GM23338 (cell line): ENCODE measurements around the gene COPS7B. TPM values are rescaled to one million over a fixed set of nuclear protein-coding genes. Genes with fewer than 3 reads are reported as not detected.

ENCODE experiments used
- ATAC-seq: fragments of 200-7000 bp; cut with Tn5 transposase; 3 replicates; pipeline ENCODE4 v1.9.1; 2020
- DNase-seq: peaks from one replicate; pipeline ENCODE4 v3.0.0-alpha.2; 2015; ENCODE audit warnings: low spot score
- H2AFZ ChIP-seq: fragments of 200-600 bp; sonication (generic); 2 replicates; pipeline ENCODE4 v1.8.0; 2016; ENCODE audit warnings: antibody characterized with exemption, mild to moderate bottlenecking, moderate library complexity
- H3F3A ChIP-seq: fragments of 200-600 bp; sonication (generic); replicated peaks from 2 replicates; pipeline ENCODE4 v1.8.0; 2017; ENCODE audit warnings: antibody characterized with exemption, mixed run types, low read depth
- H3K27ac ChIP-seq: fragments of 200-600 bp; sonication (generic); 2 replicates; pipeline ENCODE4 v1.6.1; 2016; ENCODE audit warnings: low read depth
- H3K27me3 ChIP-seq: fragments of 200-600 bp; sonication (generic); 2 replicates; pipeline ENCODE4 v1.8.0; 2016; ENCODE audit warnings: mild to moderate bottlenecking, mixed run types, moderate library complexity; ENCODE audit not compliant: insufficient read depth
- H3K36me3 ChIP-seq: fragments of 200-600 bp; sonication (generic); 2 replicates; pipeline ENCODE4 v1.8.0; 2016; ENCODE audit warnings: mild to moderate bottlenecking; ENCODE audit not compliant: insufficient read depth
- H3K4me1 ChIP-seq: fragments of 200-600 bp; sonication (generic); 2 replicates; pipeline ENCODE4 v1.8.0; 2016; ENCODE audit warnings: mild to moderate bottlenecking, moderate library complexity; ENCODE audit not compliant: insufficient read depth
- H3K4me2 ChIP-seq: fragments of 200-600 bp; sonication (generic); 2 replicates; pipeline ENCODE4 v1.7.1; 2017; ENCODE audit warnings: mixed run types
- H3K4me3 ChIP-seq: fragments of 200-600 bp; sonication (generic); 2 replicates; pipeline ENCODE4 v1.6.1; 2016; ENCODE audit warnings: mixed run types
- H3K79me2 ChIP-seq: fragments of 200-600 bp; sonication (generic); replicated peaks from 2 replicates; pipeline ENCODE4 v1.8.0; 2017; ENCODE audit warnings: mild to moderate bottlenecking; ENCODE audit not compliant: insufficient read depth
- H3K9me2 ChIP-seq: fragments of 200-600 bp; sonication (generic); 2 replicates; pipeline ENCODE4 v1.8.0; 2017; ENCODE audit not compliant: insufficient read depth
- H4K20me1 ChIP-seq: fragments of 200-600 bp; sonication (generic); replicated peaks from 2 replicates; pipeline ENCODE4 v1.8.0; 2017; ENCODE audit warnings: mild to moderate bottlenecking; ENCODE audit not compliant: insufficient read depth
- H3K27ac Mint-ChIP-seq: 2 replicates; pipeline ENCODE4 v1.8.0; 2020; ENCODE audit warnings: inconsistent platforms, mild to moderate bottlenecking, moderate library complexity, mixed read lengths
- H3K27me3 Mint-ChIP-seq: 3 replicates; pipeline ENCODE4 v1.8.0; 2022; ENCODE audit warnings: low read depth, mild to moderate bottlenecking, moderate library complexity, mixed read lengths, inconsistent platforms; ENCODE audit not compliant: insufficient read depth, poor library complexity
- H3K36me3 Mint-ChIP-seq: 3 replicates; pipeline ENCODE4 v1.8.0; 2021; ENCODE audit warnings: low read depth, mild to moderate bottlenecking, inconsistent platforms, moderate library complexity, mixed read lengths
- H3K4me1 Mint-ChIP-seq: 3 replicates; pipeline ENCODE4 v1.8.0; 2020; ENCODE audit warnings: mild to moderate bottlenecking, inconsistent platforms, mixed read lengths
- H3K4me3 Mint-ChIP-seq: 3 replicates; pipeline ENCODE4 v1.8.0; 2021; ENCODE audit warnings: moderate library complexity, mild to moderate bottlenecking, inconsistent platforms, mixed read lengths
- H3K9me3 Mint-ChIP-seq: 3 replicates; pipeline ENCODE4 v1.8.0; 2020; ENCODE audit warnings: moderate library complexity, mild to moderate bottlenecking, inconsistent platforms, mixed read lengths
- CREB1 ChIP-seq: fragments of 250-450 bp; sonication (Bioruptor Pico); IDR thresholded peaks from 2 replicates; pipeline ENCODE4 v1.5.0; 2020; ENCODE audit warnings: low read depth, mild to moderate bottlenecking, moderate library complexity
- EZH2 ChIP-seq: fragments of 200-600 bp; sonication (generic); IDR thresholded peaks from one replicate; pipeline ENCODE4 v1.8.0; 2017; ENCODE audit warnings: antibody characterized with exemption, mild to moderate bottlenecking, low read depth; ENCODE audit not compliant: unreplicated experiment
- JUNB ChIP-seq: IDR thresholded peaks from one replicate; pipeline ENCODE4 v1.6.1; 2016; ENCODE audit warnings: antibody characterized with exemption; ENCODE audit not compliant: unreplicated experiment
- POLR2AphosphoS5 ChIP-seq: IDR thresholded peaks from 2 replicates; pipeline ENCODE4 v1.6.1; 2016; ENCODE audit warnings: antibody characterized with exemption, low read depth
- STAT1 ChIP-seq: IDR thresholded peaks from one replicate; pipeline ENCODE4 v1.6.1; 2016; ENCODE audit warnings: antibody characterized with exemption; ENCODE audit not compliant: unreplicated experiment
- ZNF114 ChIP-seq: fragments of 250-450 bp; sonication (Bioruptor Pico); IDR thresholded peaks from 2 replicates; pipeline ENCODE4 v1.5.0; 2020; ENCODE audit warnings: mild to moderate bottlenecking, moderate library complexity
- polyA plus RNA-seq: library from polyadenylated mRNA; unstranded; fragments of >200 nt; fragmentation: Nextera tagmentation; extraction: Ambion mirVana; gene quantifications from 2 replicates; pipeline ENCODE4 v1.2.1, GENCODE V29; 2016
- total RNA-seq: library from RNA; depleted of rRNA; stranded (reverse); fragments of >200 nt; shearing (Covaris generic); gene quantifications from 2 replicates; pipeline ENCODE4 v1.2.3, GENCODE V29; 2014
- TF ChIP-seq, protein P1 (sequence below): IDR thresholded peaks from one replicate; pipeline ENCODE4 v1.6.1; 2018; ENCODE audit warnings: antibody characterized with exemption; ENCODE audit not compliant: unreplicated experiment
- TF ChIP-seq, protein P2 (sequence below), 2 experiments: fragments of 200-600 bp in 1 of 2; sonication (generic) in 1 of 2; conservative IDR thresholded peaks; 2 replicates each; pipeline versions ENCODE4 v1.5.1 to v1.6.1; 2016 to 2017; ENCODE audit warnings: antibody characterized with exemption in 2 of 2, low read depth in 2 of 2, mild to moderate bottlenecking in 2 of 2, moderate library complexity in 1 of 2

The COPS7B gene
- total and polyA plus RNA-seq, 2 experiments from 2014 or later, result 40.9 to 63.7 TPM

DNA sequence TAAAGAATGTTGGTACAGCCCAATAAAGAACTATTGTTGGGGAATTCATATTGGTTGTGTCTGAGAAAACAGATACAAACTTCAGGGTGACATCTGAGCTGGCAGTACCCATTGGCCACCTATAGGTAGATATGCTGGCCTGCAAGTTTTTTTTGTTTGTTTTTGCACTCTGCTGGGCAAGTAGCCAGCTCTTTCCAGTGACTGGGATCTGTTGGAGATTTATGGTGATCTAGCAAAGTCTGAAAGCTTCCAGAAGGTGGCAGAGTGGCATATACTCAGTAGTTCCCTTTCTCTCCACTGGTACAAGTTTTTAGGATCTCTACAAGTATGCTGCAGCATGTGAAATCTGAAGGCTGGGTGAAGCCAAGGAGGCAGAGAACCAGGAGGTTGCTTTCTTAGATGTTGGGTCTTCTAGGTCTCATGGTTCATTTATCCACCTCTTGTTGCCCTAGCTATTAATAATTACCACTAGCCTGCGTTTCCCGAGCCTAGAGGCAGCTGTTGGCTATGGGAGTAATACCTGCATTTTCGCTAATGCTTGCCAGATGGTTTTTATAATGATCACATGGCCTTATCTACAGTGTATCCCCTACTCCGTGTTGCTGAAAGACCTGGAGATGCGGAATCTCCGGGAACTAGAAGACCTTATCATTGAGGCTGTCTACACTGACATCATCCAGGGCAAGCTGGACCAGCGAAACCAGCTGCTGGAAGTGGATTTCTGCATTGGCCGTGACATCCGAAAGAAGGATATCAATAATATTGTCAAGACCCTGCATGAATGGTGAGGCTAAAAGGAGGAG, 9.5 kb downstream of the COPS7B start:
- no peak overlapping the region for H3K27ac Mint-ChIP-seq
- Histone ChIP-seq H3F3A (0 out of 2 replicates have a peak, but pooled peaks cover 4% of the 10 kb centered on the region), H3K9me2 (no peaks in the 10 kb centered on the region), H3K36me3 (peaks cover 18% of the 10 kb centered on the region), H2AFZ (no peak overlapping the region), H3K79me2 (peaks cover 34% of the 10 kb centered on the region), H3K27me3 (no peaks in the 10 kb centered on the region), H3K4me3 (no peak overlapping the region), H3K4me1 (no peaks in the 10 kb centered on the region), H4K20me1 (peaks cover 8% of the 10 kb centered on the region), H3K4me2 (no peak overlapping the region), H3K27ac (0 out of 2 replicates have a peak overlapping the region, but pooled peaks have one; percentile 9)
- no peaks in the 10 kb centered on the region for H3K9me3 Mint-ChIP-seq
- H3K4me1 Mint-ChIP-seq, result no peaks in the 10 kb centered on the region
- H3K27me3 Mint-ChIP-seq, result peaks cover 2% of the 10 kb centered on the region
- TF ChIP-seq ZNF114 (CRISPR knock-in tag) (no peak), STAT1 (no peak), JUNB (no peak), EZH2 (no peak)
- TF ChIP-seq, protein P1, sequence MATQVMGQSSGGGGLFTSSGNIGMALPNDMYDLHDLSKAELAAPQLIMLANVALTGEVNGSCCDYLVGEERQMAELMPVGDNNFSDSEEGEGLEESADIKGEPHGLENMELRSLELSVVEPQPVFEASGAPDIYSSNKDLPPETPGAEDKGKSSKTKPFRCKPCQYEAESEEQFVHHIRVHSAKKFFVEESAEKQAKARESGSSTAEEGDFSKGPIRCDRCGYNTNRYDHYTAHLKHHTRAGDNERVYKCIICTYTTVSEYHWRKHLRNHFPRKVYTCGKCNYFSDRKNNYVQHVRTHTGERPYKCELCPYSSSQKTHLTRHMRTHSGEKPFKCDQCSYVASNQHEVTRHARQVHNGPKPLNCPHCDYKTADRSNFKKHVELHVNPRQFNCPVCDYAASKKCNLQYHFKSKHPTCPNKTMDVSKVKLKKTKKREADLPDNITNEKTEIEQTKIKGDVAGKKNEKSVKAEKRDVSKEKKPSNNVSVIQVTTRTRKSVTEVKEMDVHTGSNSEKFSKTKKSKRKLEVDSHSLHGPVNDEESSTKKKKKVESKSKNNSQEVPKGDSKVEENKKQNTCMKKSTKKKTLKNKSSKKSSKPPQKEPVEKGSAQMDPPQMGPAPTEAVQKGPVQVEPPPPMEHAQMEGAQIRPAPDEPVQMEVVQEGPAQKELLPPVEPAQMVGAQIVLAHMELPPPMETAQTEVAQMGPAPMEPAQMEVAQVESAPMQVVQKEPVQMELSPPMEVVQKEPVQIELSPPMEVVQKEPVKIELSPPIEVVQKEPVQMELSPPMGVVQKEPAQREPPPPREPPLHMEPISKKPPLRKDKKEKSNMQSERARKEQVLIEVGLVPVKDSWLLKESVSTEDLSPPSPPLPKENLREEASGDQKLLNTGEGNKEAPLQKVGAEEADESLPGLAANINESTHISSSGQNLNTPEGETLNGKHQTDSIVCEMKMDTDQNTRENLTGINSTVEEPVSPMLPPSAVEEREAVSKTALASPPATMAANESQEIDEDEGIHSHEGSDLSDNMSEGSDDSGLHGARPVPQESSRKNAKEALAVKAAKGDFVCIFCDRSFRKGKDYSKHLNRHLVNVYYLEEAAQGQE, result no peak
- TF ChIP-seq, protein P2, sequence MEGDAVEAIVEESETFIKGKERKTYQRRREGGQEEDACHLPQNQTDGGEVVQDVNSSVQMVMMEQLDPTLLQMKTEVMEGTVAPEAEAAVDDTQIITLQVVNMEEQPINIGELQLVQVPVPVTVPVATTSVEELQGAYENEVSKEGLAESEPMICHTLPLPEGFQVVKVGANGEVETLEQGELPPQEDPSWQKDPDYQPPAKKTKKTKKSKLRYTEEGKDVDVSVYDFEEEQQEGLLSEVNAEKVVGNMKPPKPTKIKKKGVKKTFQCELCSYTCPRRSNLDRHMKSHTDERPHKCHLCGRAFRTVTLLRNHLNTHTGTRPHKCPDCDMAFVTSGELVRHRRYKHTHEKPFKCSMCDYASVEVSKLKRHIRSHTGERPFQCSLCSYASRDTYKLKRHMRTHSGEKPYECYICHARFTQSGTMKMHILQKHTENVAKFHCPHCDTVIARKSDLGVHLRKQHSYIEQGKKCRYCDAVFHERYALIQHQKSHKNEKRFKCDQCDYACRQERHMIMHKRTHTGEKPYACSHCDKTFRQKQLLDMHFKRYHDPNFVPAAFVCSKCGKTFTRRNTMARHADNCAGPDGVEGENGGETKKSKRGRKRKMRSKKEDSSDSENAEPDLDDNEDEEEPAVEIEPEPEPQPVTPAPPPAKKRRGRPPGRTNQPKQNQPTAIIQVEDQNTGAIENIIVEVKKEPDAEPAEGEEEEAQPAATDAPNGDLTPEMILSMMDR (conservative IDR thresholded peaks at IDR 0.05; ENCODE audit: low read depth in 2 of 2), result peak; percentile 18 to 40; a peak in 3 of 4 replicates
- ATAC-seq (peak; percentile 64), DNase-seq (peak; percentile 56)
- H3K36me3 Mint-ChIP-seq, result peaks cover 53% of the 10 kb centered on the region
- H3K4me3 Mint-ChIP-seq, result no peak overlapping the region

DNA sequence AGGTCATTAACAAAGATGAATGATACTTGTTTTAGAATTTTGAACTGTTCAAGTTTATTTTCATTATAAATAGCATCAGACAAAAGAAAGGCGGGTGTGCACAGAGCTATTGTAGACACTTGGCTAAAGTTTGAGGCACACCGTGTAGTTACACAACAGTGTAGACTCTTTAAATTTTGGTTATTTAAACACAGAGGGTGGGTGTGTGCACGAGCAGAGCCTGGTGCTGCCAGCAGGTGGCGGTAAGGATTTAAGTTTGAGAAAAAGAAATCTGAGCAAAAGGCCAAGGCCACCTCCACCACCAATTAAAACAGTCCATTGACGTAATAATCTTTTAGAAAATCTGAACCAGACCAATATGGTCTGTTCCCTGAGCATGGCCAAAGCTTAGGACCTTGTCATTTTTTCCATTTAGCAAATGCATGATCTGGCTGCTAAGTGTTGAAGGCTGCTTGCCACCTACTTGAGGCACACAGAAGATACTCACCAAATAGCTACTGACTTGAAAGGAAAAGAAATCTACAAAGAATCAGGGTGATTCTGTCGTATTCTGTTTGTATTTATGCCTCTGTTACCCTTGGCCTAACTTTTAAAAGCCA, 14.3 kb downstream of the COPS7B start:
- Histone ChIP-seq H2AFZ (no peak overlapping the region), H3K4me1 (0 out of 2 replicates have a peak, but pooled peaks cover 4% of the 10 kb centered on the region), H3K36me3 (peaks cover 23% of the 10 kb centered on the region; the same call in 1 of the 2 replicates), H4K20me1 (peaks cover 28% of the 10 kb centered on the region), H3K9me2 (no peaks in the 10 kb centered on the region), H3K4me3 (no peak overlapping the region), H3K4me2 (no peak overlapping the region), H3K27ac (no peak overlapping the region), H3K79me2 (peaks cover 12% of the 10 kb centered on the region), H3F3A (0 out of 2 replicates have a peak, but pooled peaks cover 4% of the 10 kb centered on the region), H3K27me3 (no peaks in the 10 kb centered on the region)
- DNase-seq (peak; percentile 81), ATAC-seq (peak; percentile 79)
- peaks cover 10% of the 10 kb centered on the region for H3K4me1 Mint-ChIP-seq
- no peaks in the 10 kb centered on the region for H3K9me3 Mint-ChIP-seq
- peaks cover 45% of the 10 kb centered on the region for H3K36me3 Mint-ChIP-seq
- H3K27ac Mint-ChIP-seq, result no peak overlapping the region
- H3K27me3 Mint-ChIP-seq, result no peaks in the 10 kb centered on the region
- H3K4me3 Mint-ChIP-seq, result no peak overlapping the region
- TF ChIP-seq, protein P2 (conservative IDR thresholded peaks at IDR 0.05; ENCODE audit: low read depth in 2 of 2), result peak; percentile 72 to 97
- TF ChIP-seq CREB1 (CRISPR knock-in tag) (no peak), POLR2AphosphoS5 (no peak)
